SKM-1 treated with dmso at 0.1 percent for 144 hours (cell line): Measurements from ENCODE around the gene SAP130.

Experiments used
- DNase-seq: peaks from one replicate; lab custom pipeline; 2025; ENCODE audit not compliant: unreplicated experiment; lab: John Stamatoyannopoulos, UW

Gene SAP130

GRCh38 chr2:128027801-128028667 is at the start of gene SAP130:
TSS of gene SAP130 (minus strand) at chr2:128028059. CDS start at chr2:128026292, 1,767 bp downstream.
- peak; percentile 97 for DNase-seq

GRCh38 chr2:128076461-128077106 is 48.7 kb upstream of the SAP130 start:
- DNase-seq, result no peak

DNA sequence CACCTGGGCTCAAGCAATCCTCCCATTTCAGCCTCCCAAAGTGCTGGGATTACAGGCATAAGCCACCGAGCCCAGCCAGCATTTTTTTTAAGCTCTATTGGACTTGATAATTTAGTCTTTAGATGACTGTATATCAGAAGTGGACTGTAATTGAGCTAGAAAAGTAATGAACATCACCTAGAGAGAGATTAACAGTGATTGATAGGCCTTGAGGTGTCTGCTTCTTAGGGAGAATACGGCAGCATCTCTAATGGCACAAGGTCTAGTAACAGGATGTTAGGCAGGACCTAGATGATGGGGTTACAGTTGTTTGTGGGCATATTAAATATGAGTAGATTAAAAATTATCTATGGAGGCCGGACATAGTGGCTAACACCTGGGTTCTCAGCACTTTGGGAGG is 45.4 kb upstream of the SAP130 start:
- DNase-seq, result no peak

- no peak for DNase-seq
Measured at GRCh38 chr2:128069769-128070168, 41.9 kb upstream of the SAP130 start.

DNA sequence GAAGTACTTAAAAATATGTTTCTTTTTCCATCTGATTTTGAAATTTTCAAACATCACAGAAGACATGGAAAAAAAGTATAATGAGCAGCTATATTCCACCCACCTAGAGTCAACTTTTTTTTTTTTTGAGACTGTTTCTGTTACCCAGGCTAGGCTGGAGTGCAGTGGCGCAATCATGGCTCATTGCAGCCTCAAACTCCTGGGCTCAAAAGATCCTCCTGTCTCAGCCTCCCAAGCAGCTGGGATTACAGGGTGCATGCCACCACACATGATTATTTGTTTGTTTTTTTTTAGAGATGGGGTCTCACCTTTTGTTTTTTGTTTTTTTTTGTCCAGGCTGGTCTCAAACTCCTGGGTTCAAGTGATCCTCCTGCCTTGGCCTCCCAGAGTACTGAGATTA is 36.5 kb upstream of the SAP130 start:
- DNase-seq, result no peak

DNA sequence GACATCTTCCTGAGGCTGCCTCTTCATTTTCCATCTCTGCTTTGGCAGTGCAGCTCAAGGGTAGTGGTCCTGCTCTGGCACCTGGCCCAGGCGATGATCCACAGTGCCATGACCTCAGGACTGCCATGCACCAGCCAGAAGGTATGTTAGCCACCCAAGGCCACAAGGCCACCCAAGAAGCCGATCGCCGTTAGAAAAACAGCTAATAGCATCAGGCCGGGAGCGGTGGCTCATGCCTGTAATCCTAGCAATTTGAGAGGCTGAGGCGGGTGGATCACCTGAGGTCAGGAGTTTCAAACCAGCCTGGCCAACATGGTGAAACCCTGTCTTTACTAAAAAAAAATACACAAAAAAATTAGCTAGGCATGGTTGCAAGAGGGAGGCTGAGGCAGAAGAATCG is 34.7 kb upstream of the SAP130 start:
- DNase-seq, result no peak

DNA sequence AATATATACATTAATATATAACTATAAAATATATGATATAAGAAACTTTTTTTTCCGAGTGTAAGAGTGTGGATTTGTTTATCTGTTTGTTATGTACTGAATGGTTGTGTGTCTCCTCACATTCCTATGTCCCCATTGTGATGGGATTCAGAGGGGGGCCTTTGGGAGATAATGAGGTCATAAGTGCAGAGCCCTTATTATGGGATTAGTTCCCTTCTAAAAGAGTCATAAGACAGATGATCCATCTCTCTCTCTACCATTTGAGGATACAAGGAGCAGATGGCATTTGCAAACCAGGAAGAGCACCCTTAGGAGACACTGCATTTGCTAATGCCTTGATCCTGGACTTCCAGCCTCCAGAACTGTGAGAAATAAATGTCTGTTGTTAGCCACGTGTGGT is 30.3 kb upstream of the SAP130 start:
- no peak for DNase-seq

DNA sequence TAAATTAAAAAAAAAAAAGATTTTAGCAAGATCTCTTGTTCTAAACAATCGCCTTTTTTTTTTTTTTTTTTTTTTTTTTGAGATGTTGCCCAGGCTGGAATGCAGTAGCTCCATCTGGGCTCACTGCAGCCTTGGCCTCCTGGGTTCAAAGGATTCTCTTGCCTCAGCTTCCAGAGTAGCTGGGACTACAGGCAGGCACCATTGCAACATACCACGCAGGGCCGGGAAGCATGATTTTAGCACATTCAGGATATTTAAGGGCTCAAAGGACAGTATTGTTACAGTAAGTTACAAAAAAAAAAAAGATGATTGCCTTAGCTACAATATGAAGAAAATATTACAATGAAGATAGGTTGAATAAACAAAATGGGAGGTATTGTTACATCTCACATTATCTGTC is 29.5 kb upstream of the SAP130 start:
- no peak for DNase-seq

GRCh38 chr2:128054104-128054885 is 26.4 kb upstream of the SAP130 start:
- no peak for DNase-seq

GRCh38 chr2:128053331-128053730 is 25.5 kb upstream of the SAP130 start:
- DNase-seq, result no peak

- DNase-seq, result no peak
Measured at GRCh38 chr2:128043041-128043440, 15.2 kb upstream of the SAP130 start.

GRCh38 chr2:128041561-128041960 is 13.7 kb upstream of the SAP130 start:
- DNase-seq, result no peak

DNA sequence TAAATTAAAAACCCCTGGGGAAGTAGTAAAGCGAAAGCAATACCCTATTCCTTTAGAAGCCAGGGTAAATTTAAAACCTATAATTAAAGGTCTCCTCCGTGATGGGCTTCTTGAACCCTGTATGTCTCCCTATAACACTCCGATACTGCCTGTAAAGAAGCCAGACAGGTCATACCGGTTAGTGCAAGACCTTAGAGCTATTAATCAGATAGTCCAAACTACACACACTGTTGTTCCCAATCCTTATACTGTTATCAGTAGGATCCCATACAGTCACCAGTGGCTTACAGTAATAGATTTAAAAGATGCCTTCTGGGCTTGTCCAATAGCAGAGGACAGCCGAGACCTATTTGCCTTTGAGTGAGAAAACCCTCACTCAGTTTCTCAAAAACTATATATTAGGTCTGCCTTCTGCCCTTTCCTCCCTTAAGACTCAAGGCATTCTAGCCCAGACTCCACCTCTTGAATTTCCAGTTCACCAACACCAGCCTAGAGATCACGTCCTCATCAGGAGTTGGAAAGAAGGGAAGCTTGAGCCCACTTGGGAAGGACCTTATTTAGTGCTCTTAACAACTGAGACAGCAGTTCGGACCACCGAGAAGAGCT is 12.4 kb upstream of the SAP130 start:
- DNase-seq, result no peak

DNA sequence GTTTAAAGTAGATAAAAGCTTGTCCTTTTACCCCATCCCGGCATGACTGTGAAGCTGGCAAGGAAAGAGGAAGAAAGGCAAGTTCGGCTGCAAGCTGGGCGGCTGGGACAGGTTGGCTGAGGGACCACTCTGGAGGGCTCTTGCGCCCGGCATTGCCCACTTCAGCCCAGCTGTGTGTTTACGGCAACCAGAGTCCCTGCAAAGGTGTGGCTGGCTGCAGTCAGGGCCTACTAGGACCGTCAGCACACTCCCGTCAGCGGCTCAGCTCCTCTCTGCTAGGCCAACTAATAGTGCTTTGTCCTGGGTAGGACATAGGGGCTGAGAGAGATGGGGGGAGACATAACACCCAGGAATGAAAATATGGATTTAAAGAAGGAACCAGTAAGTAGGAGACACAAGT is 11.7 kb upstream of the SAP130 start:
- DNase-seq, result no peak

GRCh38 chr2:128038411-128038810 is 10.6 kb upstream of the SAP130 start:
- DNase-seq, result no peak

GRCh38 chr2:128037649-128038048 is 9.8 kb upstream of the SAP130 start:
- DNase-seq, result peak; percentile 50

DNA sequence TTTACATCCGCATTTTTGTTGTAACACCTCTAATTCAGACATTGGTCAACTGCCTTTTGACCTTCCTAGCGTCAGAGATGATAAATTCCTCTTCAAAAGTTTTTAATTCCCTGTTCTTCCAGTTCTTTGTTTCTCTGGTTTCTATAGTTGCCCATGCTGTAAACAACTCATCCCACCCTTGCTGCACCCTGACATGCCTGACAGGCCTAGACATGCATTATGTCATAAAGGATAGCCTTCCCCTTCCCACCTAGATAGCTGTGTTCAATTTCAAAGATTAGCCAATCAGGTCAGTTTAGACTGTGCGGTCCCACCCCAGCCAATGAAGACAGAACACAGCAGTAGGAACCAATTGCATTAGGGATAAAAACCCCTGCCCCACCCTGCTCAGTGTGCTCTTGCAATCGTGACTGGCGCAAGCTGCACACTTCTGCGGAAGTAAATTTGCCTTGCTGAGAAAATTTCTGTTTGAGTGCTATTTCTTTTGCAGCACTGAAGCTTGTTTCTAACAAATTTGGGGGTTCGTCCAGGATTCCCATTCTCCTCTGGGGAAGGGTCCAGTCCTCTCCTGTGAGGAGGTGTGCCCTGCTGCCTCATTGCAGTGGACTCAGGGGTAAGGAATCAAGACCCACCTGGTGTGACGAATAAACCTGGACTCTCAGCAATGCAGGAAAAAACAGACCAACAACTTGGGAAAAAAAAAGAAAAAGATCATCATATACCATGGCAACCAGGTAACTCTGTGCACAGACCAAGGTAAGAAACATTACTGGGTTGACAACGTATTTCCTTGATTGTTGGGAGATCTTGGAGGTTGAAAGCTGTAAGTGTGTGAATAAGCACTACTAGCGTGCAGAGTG is 9.1 kb upstream of the SAP130 start:
- DNase-seq, result no peak

GRCh38 chr2:128032092-128032491 is 4.2 kb upstream of the SAP130 start:
- DNase-seq, result no peak

DNA sequence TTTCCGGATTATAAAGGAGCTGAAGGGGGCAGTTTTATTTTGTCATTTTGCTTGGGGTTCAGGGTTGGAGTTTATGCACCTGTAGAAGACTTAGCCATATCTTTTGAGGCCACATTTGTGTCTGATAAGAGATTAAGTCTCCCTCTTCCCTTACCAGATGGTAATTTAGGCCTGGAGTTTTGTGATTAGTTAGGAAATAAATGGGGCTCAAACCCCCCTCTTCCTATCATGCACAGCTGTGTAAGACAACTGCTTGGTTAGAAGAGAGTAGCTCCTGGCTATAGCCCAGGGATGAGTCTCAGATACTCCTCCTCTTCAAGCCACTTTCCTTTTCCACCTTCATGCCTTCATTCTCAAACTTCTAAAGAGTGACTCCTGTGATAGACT is 802 bp upstream of the SAP130 start:
- no peak for DNase-seq

DNA sequence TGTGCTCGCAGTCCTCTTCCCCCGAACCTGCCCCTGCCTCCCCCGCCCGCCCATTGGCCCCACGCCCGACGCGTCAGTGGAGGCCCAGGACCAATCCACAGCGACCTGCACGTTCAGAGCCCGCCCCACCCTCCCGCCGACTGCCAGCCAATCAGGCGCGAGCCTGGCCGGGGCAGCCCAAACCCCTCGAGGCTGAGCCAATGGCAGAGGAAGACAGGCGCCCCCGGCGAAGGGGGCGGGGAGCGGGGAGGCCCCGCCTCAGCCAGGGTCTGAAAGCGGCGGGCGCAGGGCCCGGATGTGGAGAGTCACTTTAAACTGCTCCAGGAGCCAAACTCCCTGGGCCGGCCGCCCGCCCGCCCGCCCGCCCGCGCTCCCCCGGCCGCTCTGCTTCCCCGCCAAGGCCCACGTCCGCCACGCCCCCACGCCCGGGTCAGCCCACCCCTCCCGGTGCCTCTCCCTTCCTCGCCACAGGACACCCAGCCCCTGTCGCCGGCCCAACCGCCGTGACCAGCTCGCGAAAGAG is 520 bp downstream of the SAP130 start:
- DNase-seq, result peak; percentile 91
